ENCODE measurements around the gene FHIT. TPM values are rescaled to one million over a fixed set of nuclear protein-coding genes. Genes with fewer than 3 reads are reported as not detected.
A peak's percentile ranks its signal among the peaks of the same experiment; 100 is the strongest.

Gene FHIT
- total RNA-seq, 1 experiment from 2014 or later, result not detected

DNA sequence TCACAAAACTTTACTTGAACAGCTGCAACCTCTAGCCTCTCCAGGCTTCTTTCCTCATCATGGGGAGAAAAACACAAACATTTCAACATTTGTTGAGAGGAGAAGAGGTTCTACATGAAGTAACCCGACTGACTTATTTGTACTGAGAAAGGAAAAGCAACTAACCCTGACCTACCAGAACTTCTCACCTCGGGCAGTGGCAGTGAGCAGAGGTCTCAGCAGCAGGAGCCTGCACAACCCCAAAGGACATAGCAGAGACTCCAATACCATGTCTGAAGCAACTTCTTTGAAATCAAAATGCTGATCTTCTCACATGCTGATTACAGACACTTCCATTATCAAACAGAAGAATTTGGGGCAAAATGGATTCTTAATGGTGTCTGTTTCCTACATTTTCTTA lies 1115.8 kb downstream of the FHIT start:
- DNase-seq (ENCODE audit: low read depth), result no peak

DNA sequence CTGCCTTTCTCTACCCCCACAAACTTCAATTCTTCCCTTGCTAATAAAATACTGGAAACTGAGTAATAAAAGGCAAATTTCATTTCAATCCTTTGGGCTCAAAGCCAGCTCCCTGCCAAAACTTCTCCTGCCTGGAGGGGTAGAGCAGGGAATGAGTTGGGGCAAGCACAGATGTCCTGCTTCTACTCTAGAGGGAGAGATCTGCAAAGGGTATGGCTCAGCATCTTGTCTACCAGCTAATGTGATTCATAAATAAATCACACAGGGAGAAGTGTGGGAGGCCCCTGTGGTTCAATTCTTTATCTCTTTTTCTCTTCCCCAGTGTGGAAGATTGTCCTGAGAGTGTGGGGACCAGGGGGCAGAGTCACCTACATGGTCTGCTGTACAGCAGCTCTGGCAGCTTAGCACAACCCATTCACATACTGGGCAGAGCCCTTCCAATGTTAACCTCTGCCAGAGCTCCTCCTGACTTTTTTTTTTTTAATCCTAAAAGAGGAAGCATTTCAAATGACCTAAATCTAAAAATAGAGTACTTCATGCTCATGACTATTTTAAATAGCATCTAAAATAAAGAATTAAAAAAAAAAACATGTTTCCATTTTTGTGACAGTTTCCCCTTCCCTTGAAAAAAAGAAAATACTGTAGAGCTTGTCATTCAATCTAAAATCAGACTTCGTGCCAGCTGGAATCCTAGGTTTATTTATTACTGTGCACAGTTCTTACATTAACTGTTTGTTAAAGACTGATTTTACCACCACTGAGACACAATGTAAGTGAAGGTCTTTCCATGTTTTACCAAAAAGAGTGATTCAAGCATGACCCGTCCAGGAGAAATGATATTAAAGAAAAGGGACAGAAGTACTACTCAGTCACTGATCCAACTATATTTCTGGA lies 1117.7 kb downstream of the FHIT start:
- no peak for DNase-seq (ENCODE audit: low read depth)

DNA sequence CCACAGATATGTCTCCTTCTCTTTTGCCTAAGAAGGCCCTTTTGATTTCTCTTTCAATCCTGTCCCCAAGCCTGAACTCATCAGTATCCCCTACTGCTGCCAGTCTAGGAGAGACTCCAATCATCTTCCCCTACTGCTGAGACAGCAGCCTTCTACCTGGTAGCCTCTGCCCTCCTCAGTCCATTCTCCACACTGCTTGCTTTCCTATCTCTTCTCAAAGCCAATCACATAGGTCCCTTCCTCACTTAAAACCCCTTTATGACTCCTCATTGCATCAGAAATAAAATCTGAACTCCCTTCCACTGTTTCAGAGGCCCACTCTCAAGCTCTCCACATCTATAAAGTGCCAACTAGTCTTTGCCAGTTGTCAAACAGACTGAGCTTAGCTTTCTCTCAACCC lies 1119.6 kb downstream of the FHIT start:
- no peak for DNase-seq (ENCODE audit: low read depth)

DNA sequence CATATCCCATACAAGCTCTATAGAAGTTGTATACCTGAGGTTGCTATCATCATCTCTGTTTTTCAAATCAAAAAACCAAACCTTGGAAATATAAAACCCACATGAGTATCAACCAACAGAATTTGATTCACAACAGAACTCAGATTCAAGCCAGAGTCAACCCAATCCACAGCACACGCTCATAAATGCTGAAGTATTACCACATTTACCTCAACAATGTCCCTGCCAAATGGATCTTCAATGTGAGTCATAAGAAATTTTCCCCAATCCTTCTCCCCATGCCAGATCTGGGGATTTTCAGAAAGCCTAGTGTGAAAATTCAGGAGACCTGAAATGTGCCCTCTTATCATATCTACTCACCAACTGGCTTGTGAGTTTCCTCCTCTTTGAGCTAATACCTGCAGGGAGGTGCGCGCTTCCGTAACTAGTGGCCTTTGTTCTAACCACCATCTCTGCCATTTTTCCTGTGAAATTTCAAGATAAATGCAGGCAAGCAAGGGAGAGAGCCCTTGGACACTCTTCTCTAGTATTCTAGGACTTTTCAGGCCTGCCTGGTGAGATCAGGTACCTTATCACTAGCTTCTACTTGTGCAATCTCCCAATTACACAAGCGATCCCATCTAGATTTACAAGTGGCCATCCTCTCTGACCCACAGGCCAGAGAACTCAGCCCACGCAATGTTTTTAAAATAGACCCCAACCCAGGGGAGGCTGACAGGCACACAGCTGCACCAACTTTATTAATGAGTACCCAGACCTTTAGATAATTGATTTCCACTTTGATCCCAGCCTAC lies 1124.5 kb downstream of the FHIT start:
- no peak for DNase-seq (ENCODE audit: low read depth)

DNA sequence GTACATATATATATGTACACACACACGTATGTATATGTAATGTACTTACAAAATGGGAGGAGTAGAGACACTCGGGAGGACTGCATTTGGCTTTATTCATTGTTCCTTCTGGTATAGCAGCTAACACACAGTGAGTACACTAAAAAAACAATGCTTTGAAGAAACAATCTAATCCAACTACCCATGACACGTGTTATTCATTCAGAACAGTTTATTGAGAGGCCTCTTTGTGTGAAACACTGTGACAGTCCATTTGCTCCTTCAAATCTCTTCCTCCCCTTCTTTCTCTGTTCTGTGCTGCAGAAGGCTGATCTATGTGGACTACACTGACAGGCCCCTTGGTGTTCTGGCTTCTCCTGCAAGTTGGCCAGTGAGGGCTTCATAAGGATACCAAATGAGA lies 1125.6 kb downstream of the FHIT start:
- DNase-seq (ENCODE audit: low read depth), result no peak

DNA sequence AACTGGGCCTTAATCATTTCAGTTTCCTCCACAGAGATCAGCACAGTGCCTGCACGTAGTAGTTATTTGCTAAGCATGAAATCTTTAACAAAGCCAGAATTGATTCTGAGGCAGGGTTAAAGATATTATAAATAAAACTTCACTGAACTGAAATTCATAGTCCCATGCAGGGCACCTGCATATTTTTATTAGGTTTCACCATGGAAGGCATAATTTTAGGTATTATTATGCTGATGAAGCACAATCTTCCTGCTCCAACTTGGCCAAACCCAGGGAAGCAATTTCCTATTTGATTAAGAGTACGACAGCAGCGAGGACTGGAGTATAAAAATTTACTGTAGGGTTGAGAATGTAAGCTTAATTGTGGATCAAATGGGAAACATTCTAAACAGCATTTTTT lies 1131.0 kb downstream of the FHIT start:
- DNase-seq (ENCODE audit: low read depth), result no peak

DNA sequence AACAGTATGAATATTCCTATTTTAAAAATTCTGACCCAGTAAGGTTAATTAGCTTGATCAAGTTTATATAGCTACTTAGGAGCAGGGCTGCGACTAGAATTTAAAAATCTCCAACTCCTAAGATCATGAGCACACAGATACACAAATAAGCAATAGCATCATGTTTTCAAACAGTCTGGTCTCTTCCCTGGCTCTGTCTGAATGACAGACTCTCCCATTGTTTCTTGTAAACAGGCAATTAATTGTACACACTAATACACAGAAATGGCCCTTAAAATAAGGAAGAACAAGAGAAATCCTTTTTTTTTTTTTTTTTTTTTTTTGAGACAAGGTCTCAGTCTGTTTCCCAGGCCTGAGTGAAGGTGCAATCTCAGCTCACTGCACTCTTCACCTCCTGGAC lies 1137.1 kb downstream of the FHIT start:
- DNase-seq (ENCODE audit: low read depth), result no peak

DNA sequence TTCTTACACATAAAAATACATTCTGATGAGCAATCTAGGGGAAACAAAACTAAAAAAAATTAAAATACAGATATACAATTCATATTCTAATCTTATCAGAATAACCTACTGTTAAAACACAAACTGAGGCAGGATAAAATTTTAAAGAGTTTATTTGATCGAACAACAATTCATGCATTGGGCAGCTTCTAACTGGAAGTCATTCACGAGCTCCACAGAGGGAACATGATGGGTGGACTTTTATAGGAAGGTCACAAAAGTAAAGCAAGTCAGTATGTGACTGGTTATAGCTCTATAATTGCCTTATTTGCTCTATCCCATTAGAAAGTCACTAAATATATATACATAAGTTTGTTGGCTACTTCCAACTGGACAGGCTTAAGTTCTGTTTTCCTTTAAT lies 1144.0 kb downstream of the FHIT start:
- DNase-seq (ENCODE audit: low read depth), result no peak

DNA sequence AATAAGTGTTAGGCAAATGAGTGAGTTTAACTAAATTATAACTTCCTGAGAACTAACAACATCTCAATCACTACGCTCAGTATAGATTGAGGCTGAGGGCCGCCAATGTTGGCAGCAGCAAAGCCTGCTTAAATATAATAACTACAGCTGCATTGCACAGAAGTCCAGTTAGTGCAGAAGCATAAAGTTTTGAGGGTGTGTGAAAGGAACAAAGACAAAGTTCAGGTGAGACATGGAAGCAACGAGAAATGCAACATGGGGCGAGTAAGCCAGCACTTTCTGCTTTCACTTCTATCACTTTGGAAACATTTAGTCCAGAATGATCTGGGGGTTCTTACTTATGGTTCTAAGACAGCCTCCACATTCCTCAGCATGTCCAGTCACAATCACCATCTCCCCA lies 1149.1 kb downstream of the FHIT start:
- DNase-seq (ENCODE audit: low read depth), result no peak

DNA sequence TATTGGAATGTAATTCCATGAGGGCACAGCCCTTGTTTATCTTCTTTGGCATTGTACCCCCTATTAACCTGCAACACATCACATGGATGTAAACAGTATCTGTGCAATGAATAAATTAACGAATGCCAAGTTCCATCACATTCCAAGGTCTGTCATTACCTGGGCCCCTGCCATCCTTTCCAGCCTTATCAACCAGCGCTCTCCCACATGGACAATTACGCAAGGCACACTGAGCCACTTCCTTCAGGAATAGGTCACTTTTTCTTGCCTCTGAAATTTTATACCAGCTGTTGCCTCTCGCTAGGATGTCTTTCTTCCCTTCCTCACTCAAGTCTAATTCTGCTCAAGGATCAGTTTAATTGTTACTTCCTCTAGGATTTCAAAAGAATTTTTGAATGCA lies 1149.6 kb downstream of the FHIT start:
- no peak for DNase-seq (ENCODE audit: low read depth)

DNA sequence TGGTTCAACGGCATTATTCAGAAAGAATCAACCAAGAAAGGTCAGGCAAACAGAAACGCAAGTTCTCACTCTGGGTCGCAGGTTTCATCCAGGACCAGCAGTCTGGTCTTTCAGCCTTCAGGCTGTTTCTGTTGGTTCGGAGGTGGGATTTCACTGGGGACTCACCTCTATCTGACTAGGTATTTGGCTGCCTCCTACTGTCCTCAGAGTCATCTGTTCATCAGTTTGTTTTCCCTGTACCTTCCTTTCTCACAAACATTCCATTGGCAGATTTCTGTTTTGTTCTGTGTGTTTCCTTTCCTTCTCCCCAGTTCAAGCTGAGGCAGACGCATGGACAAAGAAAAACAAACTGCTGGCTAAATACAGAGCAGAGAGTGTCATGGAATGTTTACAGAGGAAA lies 1154.8 kb downstream of the FHIT start:
- no peak for DNase-seq (ENCODE audit: low read depth)

DNA sequence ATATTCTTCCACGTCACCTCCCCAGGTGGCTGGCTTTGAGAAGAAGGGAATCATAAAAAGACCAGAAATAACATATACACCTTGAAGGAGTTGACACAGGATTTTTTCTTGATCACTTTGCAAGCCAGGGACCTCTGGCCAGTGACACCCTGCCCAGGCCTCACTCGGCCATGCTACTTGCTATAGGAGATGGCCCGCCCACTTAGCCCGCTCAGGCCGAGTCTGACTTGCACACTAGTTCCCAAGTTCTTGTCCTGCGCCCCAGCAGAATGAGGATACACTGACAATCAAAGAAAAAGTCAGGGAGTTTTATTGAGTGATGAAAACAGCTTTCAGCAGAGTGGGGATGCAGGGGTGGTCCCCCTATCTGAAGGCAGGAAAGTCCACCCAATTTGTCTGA lies 1155.3 kb downstream of the FHIT start:
- no peak for DNase-seq (ENCODE audit: low read depth)

DNA sequence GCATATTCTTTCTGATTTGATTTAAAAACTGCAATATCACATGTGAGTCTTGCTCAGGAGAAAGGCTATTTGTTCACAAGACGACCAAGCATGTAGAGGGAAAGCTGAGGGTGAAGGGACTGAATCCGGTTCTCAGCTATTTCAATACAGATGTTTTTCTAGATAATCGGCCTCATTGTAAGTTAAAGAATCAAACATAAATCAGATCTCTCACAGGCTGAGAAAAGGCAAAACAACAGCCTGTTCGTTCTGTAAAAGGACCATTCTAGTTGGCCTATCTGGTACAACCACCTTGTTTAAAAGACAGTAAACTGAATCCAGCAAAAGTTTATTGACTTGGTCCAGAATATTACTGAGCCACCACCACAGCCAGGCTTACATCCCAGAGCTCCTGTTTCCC lies 1155.7 kb downstream of the FHIT start:
- DNase-seq (ENCODE audit: low read depth), result no peak

DNA sequence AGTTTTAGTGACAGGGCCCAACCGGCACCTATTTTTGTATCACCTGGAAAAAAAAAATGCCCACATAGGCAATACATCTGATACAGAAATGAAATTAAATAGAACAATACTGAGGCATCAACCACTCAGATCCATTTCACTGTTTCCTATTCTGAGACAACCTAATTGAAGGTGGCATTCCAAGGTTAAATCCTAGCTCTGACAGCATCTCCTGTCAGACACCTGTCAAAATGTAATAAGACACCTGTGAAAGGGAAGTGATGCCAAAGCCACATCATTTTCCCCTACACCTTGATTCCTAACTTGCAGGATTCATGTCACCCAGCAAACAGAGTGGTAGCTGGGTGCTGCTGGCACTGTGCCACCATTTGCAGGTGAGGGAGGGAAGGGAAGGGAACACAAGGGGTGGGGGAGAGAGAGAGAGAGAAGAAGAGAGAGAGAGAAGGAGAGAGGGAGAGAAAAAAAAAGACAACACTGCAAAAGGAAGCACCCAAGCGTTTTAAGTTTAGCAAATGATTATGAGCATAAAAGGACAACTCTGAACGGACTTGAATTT lies 1156.8 kb downstream of the FHIT start:
- DNase-seq (ENCODE audit: low read depth), result no peak

DNA sequence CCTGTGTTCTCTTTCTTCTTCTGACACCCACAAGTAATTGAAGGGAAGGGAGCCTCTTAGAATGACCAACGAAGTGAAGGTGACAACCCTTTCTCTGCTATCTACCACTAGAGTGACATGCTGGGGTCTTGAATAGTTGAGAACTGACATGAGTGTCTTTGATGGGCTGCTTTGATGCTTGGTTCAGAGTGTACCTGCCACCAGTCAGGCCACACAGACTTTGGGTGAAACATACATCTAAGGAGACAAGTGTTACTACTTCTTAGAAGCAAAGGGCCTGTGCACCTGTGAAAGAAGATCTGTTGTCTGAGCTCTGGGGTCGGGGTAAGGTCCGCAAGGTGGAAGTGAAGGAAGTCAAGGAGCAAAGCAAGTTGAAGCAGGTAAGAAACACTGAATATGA lies 1160.7 kb downstream of the FHIT start:
- no peak for DNase-seq (ENCODE audit: low read depth)

DNA sequence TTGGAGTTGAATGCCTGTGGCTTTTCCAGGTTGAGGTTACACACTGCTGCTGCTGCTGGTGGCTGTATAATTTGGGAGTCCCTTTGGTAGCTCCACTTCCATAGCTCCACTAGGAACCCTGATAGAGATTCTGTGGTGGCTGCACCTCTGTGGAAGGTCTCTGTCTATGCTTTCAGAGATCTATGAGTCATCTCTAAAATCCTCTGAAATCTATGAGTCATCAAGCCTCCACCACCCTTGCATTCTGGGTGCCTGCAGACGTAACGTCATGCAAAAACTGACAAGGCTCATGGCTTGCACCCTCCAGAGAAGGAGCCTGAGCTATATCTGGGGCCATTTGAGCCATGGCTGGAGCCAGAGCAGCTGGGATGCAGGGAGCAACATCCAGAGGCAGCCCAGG lies 1164.4 kb downstream of the FHIT start:
- peak; percentile 65 for DNase-seq (ENCODE audit: low read depth)

DNA sequence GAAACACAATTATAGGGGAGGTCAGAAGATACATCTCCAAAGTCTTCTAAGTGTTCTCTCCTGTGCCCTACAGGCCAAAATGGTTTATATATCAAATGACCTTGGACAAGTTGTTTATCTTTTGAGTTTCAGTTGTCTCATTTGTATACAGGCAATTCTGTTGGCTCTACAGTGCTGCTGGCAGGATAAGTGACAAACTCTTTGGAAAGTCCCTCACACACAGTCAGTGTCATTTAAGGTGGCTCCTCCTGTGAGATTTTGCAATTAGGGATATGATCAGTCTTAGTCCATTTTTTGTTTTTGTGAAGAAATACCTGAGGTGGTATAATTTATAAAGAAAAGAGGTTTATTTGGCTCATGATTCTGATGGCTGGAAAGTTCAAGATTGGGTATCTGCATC lies 1165.6 kb downstream of the FHIT start:
- no peak for DNase-seq (ENCODE audit: low read depth)

DNA sequence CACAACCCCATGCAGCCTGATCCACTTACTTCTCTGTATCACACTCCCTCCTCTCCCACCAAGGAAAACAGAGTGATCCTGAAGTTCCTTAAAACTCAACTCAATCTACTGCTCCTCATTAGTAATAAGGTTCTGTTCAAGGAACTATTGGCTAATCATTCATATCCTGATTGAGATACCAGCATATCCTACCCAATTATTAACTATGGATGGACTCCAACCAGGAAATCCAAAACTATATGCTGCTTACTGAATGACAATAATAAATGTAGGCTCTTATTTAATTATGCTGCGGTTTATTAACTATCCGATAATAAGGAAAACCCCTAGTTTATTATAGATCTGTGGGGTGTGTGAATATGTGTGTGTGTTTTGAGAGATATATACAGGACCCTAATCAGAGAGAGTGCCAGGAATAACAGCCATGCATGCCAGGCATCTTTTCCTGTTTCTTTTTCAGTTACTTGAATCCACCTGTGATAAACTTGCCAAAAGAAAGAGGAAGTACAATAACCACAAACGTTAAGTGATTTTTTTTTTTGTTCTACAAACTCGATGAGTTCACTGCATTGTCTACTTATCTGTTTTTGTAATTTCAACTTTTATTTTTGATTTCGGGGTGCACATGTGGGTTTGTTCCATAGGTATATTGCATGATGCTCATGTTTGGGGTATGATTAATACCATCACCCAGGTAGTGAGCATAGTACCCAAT lies 1169.7 kb downstream of the FHIT start:
- DNase-seq (ENCODE audit: low read depth), result no peak

DNA sequence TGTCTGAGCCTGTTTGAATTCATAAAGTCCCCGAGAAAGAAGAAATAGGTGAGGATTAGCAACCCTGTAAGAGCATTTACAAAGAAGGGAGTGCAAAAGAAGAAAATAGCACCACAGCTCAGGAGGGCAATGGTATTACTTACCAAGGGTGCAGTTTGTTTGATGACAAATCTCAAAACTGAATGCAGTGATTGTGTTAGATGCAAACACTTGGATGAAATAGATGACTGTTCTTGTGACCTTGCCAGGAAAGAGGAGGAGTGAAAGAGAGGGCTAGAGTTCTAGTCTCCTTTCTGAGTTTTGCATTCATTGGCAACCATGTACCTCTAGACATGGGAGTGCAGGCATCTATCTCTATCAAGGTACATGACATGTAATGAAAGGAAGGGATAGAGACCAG lies 1170.6 kb downstream of the FHIT start:
- DNase-seq (ENCODE audit: low read depth), result peak; percentile 12

DNA sequence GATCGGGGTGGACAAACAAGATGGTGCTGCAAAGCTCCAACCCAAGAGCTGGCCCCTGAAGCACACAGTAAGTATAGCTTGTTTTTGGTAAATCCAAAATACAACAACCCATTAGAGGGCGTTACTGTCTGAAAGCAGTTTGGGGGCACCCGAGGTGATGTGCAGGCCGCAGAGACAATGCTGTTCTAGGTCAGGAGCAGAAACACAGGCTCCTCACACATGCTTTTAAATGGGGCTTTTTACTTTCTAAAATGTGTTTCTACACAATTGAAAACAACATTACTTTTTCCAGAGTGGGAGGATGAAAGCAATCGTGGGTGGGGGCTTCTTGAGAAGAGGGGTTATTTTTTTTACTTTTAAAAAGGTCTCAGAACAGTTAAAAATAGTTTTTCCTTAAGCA lies 1172.2 kb downstream of the FHIT start:
- DNase-seq (ENCODE audit: low read depth), result no peak

DNA sequence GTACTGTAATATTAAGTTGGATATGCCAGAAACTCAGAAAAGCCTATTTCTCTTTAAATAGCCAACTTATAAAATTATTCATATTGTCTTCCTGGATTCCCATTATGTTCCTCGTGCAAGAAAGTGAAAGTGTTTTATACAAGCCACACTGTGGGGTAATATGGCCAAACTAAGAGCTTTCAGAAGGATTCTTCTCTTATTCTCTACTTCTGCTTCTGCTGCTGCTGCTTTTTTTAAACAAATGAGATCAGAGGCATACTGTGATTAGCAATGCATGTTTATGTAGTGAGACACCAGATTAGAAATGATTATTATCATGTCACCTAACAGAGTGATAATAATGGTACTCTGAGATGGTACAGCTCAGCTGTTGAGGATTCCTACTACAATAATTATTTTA lies 1174.9 kb downstream of the FHIT start:
- DNase-seq (ENCODE audit: low read depth), result no peak

DNA sequence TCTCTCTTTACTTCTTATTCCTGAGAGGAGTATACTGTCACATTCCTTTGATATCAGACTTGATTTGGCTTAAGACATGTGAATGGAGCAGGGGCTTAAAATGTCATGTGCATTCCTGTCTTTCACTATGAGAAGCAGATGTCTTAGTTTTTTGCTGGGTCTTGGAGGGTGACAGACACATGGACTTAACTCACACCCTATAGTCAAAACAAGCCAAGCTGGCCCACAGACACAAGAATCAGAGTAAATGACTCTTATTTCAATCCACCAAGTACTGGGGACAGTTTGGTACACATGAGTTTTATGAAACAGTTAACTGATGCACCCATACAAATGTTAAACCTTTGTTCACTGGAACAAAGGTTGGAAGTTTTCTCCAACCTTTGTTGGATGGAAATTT lies 1177.3 kb downstream of the FHIT start:
- no peak for DNase-seq (ENCODE audit: low read depth)
